ENCODE data around the gene UQCC3.

Gene UQCC3

DNA sequence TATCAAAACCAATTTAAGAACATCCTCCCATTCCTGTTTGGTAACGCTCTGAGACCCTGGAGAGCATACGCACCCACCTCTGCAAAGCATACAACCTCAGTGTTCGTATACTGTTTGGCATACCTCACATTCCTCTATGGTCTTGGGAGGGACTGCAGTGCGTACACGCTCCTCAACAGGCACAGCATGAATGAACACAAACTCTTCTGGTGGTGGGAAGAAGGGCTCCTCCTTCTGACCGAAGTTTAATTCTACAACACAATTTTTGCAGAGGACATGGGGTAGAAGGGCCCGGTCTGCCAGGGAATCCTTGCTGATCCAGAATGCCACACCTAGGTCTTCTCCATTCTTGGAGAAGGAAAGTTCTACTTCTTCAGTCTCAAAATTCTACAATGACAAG lies 50.5 kb downstream of the UQCC3 start:
- peaks cover 46% of the 10 kb centered on the region for H3K4me1 ChIP-seq (ENCODE audit: low read depth, poor library complexity, severe bottlenecking)
- H3K79me2 ChIP-seq (ENCODE audit: insufficient read depth, low read depth), result peaks cover 98% of the 10 kb centered on the region
- H3K27ac ChIP-seq, result no peak overlapping the region; the same call in 1 of the 2 replicates
- H3K4me2 ChIP-seq, result no peak overlapping the region; the same call in 1 of the 2 replicates
- H4K20me1 ChIP-seq (ENCODE audit: insufficient read depth), result peaks cover 16% of the 10 kb centered on the region; the same call in 1 of the 2 replicates
- no peak overlapping the region for H2AFZ ChIP-seq (ENCODE audit: low read depth)
- H3K27me3 ChIP-seq (ENCODE audit: insufficient read depth, low read depth), result no peaks in the 10 kb centered on the region
- no peak overlapping the region for H3K9ac ChIP-seq
- H3K4me3 ChIP-seq (IDR thresholded peaks at IDR 0.05; ENCODE audit: insufficient read depth, low read depth, low read length), result no peak overlapping the region
- TF ChIP-seq, protein P1, sequence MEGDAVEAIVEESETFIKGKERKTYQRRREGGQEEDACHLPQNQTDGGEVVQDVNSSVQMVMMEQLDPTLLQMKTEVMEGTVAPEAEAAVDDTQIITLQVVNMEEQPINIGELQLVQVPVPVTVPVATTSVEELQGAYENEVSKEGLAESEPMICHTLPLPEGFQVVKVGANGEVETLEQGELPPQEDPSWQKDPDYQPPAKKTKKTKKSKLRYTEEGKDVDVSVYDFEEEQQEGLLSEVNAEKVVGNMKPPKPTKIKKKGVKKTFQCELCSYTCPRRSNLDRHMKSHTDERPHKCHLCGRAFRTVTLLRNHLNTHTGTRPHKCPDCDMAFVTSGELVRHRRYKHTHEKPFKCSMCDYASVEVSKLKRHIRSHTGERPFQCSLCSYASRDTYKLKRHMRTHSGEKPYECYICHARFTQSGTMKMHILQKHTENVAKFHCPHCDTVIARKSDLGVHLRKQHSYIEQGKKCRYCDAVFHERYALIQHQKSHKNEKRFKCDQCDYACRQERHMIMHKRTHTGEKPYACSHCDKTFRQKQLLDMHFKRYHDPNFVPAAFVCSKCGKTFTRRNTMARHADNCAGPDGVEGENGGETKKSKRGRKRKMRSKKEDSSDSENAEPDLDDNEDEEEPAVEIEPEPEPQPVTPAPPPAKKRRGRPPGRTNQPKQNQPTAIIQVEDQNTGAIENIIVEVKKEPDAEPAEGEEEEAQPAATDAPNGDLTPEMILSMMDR (conservative IDR thresholded peaks at IDR 0.05; ENCODE audit: low read depth, low read length), result no peak; the same call in 1 of the 2 replicates
- H3K36me3 ChIP-seq (ENCODE audit: insufficient read depth), result peaks cover 53% of the 10 kb centered on the region; the same call in 1 of the 2 replicates

Data from KMS-11 (cell line).